IgD-negative memory B cell (primary cell): ENCODE measurements around the gene CCDC124. TPM values are rescaled to one million over a fixed set of nuclear protein-coding genes. Genes with fewer than 3 reads are reported as not detected.
A peak's percentile ranks its signal among the peaks of the same experiment; 100 is the strongest.

Source experiments
- H3K27ac Mint-ChIP-seq, 3 donors: one replicate each; pipeline ENCODE4 v1.8.0; 2020 to 2022; ENCODE audit warnings: mild to moderate bottlenecking in 3 of 3, mixed read lengths in 3 of 3, moderate library complexity in 1 of 3
- H3K27me3 Mint-ChIP-seq: one replicate; pipeline ENCODE4 v1.8.0; 2021; ENCODE audit warnings: mixed read lengths
- H3K36me3 Mint-ChIP-seq: one replicate; pipeline ENCODE4 v1.8.0; 2020; ENCODE audit warnings: mild to moderate bottlenecking, mixed read lengths
- H3K4me1 Mint-ChIP-seq, 3 donors: one replicate each; pipeline ENCODE4 v1.8.0; 2020 to 2022; ENCODE audit warnings: mixed read lengths in 3 of 3, mild to moderate bottlenecking in 1 of 3
- H3K4me3 Mint-ChIP-seq, 4 donors: one replicate each; pipeline ENCODE4 v1.8.0; 2020 to 2022; ENCODE audit warnings: mild to moderate bottlenecking in 4 of 4, mixed read lengths in 4 of 4, moderate library complexity in 3 of 4
- H3K9me3 Mint-ChIP-seq, 3 donors: one replicate each; pipeline ENCODE4 v1.8.0; 2020 to 2021; ENCODE audit warnings: mixed read lengths in 3 of 3, mild to moderate bottlenecking in 1 of 3
- polyA plus RNA-seq: library from polyadenylated mRNA; unstranded; fragments of 300-500 nt; fragmentation: Illumina TruSeq; gene quantifications from one replicate; pipeline ENCODE4 v1.2.3, GENCODE V29; 2021

The CCDC124 gene
- polyA plus RNA-seq, 1 donor from 2014 or later, result 63.7 TPM

DNA sequence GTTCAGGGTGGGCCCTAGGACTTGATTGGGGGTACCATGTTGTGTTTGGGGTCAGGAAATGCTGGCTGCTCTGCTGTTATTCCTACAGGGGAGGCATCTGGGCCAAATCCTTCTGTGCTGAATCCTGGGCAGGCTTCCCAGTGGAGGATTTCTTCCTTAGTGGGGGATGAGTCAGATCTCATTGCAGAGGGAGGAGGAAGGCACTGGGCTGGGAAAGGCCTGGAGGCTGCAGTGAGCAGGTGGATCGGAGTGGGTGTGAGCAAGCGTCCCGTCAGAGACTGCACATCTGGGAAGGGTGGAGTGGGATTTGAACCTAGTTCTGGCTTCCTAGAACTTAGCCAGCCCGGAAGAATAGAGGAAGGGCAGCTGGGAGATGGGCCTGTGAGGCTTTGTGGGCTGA lies 11.5 kb downstream of the CCDC124 start:
- H3K27me3 Mint-ChIP-seq, result peaks cover 4% of the 10 kb centered on the region

GRCh38 chr19:17946965-17947784 lies 14.4 kb downstream of the CCDC124 start:
- H3K27ac Mint-ChIP-seq, result peak overlapping the region; percentile 95 to 99 (median 99)
- H3K4me3 Mint-ChIP-seq, result peak overlapping the region; percentile 86 to 97 (median 92)
- H3K4me1 Mint-ChIP-seq, result peaks cover 22 to 37% (median 31%) of the 10 kb centered on the region in 3 donors
- peaks cover 0 to 2% (median 0%) of the 10 kb centered on the region in 3 donors for H3K9me3 Mint-ChIP-seq
- peaks cover 29% of the 10 kb centered on the region for H3K27me3 Mint-ChIP-seq
- peaks cover 2% of the 10 kb centered on the region for H3K36me3 Mint-ChIP-seq

More for the DNA sequence above, 11.5 kb downstream of the CCDC124 start:
- Mint-ChIP-seq H3K4me1 (peaks cover 12 to 19% (median 16%) of the 10 kb centered on the region in 3 donors), H3K27ac (peak overlapping the region in 2 of 3 donors; percentile 87 to 99), H3K4me3 (peak overlapping the region in 1 of 4 donors; percentile 69), H3K9me3 (no peaks in the 10 kb centered on the region), H3K36me3 (peaks cover 4% of the 10 kb centered on the region)

DNA sequence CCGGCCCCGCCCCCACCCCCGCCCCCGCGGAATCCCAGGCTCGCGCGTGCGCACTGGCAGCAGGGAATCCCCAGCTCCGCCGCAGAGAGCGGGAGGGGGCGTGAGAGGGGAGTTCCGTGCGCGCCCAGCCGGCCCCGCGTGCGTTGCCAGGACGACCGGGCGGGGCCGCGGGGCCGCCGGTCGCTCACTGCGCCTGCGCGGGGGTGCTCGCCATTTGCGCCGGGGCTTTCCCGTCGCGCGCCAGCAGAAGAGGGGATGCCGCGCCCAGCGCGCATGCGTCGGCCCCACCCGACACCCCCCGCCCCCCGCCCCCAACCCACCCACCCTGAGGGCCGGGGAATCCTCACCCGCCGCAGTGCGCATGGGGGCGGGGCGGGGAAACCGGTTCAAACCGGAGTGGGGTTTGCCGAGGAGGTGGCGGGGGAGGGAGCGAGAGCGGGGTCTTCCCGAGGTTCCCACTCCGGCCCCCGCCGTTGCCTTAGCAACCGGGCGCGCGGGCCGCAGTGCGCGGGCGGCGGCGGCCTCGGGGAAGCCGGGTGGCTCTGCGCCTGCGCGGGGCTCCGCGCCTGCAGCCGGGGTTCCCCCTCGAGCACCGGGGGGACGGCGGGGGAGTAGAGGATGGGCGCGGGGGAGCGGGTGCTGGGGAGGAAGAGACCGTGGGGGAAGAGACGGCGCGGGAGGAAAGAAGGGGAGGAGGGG lies 15.1 kb downstream of the CCDC124 start:
- peaks cover 0 to 2% (median 0%) of the 10 kb centered on the region in 3 donors for H3K9me3 Mint-ChIP-seq
- peak overlapping the region in 2 of 3 donors; percentile 99 for H3K27ac Mint-ChIP-seq
- H3K4me3 Mint-ChIP-seq, result peak overlapping the region; percentile 60 to 97 (median 92)
- H3K27me3 Mint-ChIP-seq, result peaks cover 37% of the 10 kb centered on the region
- H3K4me1 Mint-ChIP-seq, result peaks cover 22 to 37% (median 34%) of the 10 kb centered on the region in 3 donors
- no peaks in the 10 kb centered on the region for H3K36me3 Mint-ChIP-seq

GRCh38 chr19:17948514-17948900 lies 15.7 kb downstream of the CCDC124 start:
- peak overlapping the region; percentile 60 to 89 (median 83) for H3K4me3 Mint-ChIP-seq
- H3K4me1 Mint-ChIP-seq, result peaks cover 22 to 37% (median 34%) of the 10 kb centered on the region in 3 donors
- H3K9me3 Mint-ChIP-seq, result peaks cover 0 to 2% (median 0%) of the 10 kb centered on the region in 3 donors
- H3K27ac Mint-ChIP-seq, result peak overlapping the region in 2 of 3 donors; percentile 95 to 98
- no peaks in the 10 kb centered on the region for H3K36me3 Mint-ChIP-seq
- H3K27me3 Mint-ChIP-seq, result peaks cover 41% of the 10 kb centered on the region

GRCh38 chr19:17948931-17949930 lies 16.4 kb downstream of the CCDC124 start:
- H3K4me1 Mint-ChIP-seq, result peaks cover 22 to 37% (median 34%) of the 10 kb centered on the region in 3 donors
- peak overlapping the region; percentile 83 to 98 (median 95) for H3K27ac Mint-ChIP-seq
- no peaks in the 10 kb centered on the region for H3K36me3 Mint-ChIP-seq
- peak overlapping the region; percentile 57 to 96 (median 87) for H3K4me3 Mint-ChIP-seq
- peaks cover 46% of the 10 kb centered on the region for H3K27me3 Mint-ChIP-seq
- peaks cover 0 to 2% (median 0%) of the 10 kb centered on the region in 3 donors for H3K9me3 Mint-ChIP-seq

DNA sequence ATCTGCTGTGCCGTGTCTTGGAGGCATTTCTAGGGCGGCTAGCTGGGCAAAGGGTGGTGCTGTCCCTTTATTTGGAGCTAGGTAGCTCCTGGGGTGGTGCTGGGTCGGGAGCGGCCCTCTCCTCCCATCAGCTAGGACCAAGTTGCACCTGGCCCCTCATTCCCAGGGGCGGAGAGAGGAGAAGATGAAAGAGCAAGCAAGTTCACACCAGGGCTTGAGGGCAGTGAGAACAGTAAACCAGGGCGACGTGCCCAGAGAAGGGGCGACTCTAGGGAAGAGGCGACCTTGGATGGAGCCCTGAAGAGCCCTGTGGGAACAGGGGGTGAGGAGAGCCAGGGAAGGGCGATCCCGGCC lies 17.1 kb downstream of the CCDC124 start:
- Mint-ChIP-seq H3K27ac (peak overlapping the region; percentile 80 to 98 (median 95)), H3K27me3 (peaks cover 46% of the 10 kb centered on the region), H3K9me3 (peaks cover 0 to 2% (median 0%) of the 10 kb centered on the region in 3 donors), H3K36me3 (no peaks in the 10 kb centered on the region), H3K4me3 (peak overlapping the region; percentile 53 to 96 (median 86)), H3K4me1 (peaks cover 22 to 37% (median 34%) of the 10 kb centered on the region in 3 donors)

GRCh38 chr19:17950310-17951156 lies 17.7 kb downstream of the CCDC124 start:
- Mint-ChIP-seq H3K9me3 (peaks cover 0 to 2% (median 0%) of the 10 kb centered on the region in 3 donors), H3K4me1 (peaks cover 22 to 37% (median 34%) of the 10 kb centered on the region in 3 donors)

DNA sequence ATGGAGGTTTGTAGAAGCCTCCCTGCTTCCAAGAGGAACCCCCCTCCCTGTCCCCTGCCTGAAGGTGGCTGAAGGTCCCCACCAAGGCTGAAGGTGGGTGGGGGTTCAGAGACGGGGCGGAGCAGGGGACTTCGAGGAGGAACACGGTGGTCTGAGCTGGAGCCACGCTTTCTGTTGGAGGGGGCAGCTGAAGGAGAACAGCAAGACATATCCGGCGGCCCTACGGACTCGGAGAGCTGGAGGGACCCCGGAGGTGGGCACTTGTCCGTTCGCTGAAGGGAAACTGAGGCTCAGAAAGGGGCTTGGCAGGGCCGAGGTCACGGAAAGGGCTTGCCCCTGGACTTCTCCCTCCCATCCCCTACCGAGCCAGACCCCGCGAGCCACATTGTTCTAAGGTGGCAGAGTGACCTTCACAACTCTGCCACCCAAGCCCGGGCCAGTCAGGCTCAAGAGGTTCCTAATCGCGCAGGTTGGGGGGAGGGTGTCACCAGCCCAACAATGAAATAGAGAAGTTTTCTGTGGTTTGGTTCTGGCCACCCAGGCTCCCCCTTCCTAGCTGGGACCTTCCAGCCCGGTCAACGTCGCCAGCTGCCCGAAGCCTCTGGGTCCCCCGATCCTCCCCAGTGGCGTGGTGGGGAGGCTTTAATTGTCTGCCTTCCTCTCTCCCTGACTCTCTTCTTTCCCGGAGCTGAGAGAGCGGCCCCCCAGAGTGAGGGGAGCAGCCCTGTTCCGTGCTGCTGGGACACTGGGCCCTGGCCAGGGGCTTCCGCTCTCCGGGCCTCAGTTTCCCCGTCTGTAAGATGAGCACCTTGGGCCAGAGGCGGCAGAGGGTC lies 18.6 kb downstream of the CCDC124 start:
- H3K4me1 Mint-ChIP-seq, result peaks cover 19 to 33% (median 26%) of the 10 kb centered on the region in 3 donors
- peaks cover 52% of the 10 kb centered on the region for H3K27me3 Mint-ChIP-seq
- H3K9me3 Mint-ChIP-seq, result peaks cover 0 to 2% (median 0%) of the 10 kb centered on the region in 3 donors
- peak overlapping the region in 2 of 3 donors; percentile 13 to 98 for H3K27ac Mint-ChIP-seq
- no peaks in the 10 kb centered on the region for H3K36me3 Mint-ChIP-seq
- H3K4me3 Mint-ChIP-seq, result peak overlapping the region in 3 of 4 donors; percentile 18 to 85 (median 83)

More at GRCh38 chr19:17950310-17951156, 17.7 kb downstream of the CCDC124 start:
- H3K27me3 Mint-ChIP-seq, result peaks cover 46% of the 10 kb centered on the region
- peak overlapping the region; percentile 80 to 98 (median 95) for H3K27ac Mint-ChIP-seq
- H3K4me3 Mint-ChIP-seq, result peak overlapping the region; percentile 53 to 88 (median 85)
- H3K36me3 Mint-ChIP-seq, result no peaks in the 10 kb centered on the region

DNA sequence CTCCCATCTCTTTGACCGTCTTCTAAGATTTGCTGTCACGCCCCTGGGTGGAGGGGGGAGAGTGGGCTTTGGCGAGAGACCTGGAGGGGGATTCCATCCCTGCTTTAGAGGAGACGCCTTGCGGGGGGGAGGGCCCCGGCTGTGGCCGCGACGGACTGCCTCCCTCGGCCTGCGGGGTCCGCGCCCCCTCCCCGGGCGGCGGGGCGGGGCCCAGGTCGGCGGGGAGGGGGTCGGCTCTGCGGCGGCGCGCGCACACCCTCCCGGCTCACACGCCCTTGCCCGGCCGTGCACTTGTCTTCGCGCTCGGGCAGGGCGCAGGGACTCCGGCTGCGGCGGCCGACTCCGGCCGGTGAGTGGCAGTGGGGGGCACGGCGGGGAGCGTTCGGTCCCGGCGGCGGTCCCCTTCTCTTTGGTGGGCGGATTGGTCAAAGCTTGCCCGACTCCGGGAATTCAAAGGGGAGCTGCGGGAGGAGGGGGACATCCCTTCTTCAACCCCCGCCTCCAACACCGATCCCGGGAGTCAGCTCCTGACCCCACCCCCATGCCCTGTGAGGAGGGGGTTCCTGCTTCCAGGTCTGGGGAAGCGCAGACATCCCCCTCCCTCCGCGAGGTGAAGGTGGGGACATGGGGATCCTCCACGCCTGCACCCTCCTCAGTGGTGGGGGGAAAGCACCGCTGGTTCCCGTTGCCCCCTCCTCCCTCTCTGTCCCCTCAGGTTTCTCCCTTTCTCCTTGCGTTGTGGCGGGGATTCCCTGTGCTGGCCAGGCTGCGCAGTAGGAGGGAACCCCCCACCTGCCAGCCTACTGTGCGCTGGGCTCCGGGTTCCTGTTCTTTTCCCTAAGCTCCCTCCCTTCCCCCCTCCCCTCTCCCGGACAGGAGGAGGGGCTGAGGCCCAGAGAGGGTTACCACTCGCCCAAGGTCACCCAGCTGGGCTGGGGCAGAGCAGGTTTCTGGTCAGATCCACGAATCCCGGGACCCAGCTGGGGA lies 19.5 kb downstream of the CCDC124 start:
- H3K4me1 Mint-ChIP-seq, result peaks cover 13 to 28% (median 22%) of the 10 kb centered on the region in 3 donors
- peak overlapping the region in 3 of 4 donors; percentile 40 to 85 (median 83) for H3K4me3 Mint-ChIP-seq
- peaks cover 0 to 2% (median 0%) of the 10 kb centered on the region in 3 donors for H3K9me3 Mint-ChIP-seq
- H3K36me3 Mint-ChIP-seq, result no peaks in the 10 kb centered on the region
- peaks cover 57% of the 10 kb centered on the region for H3K27me3 Mint-ChIP-seq
- H3K27ac Mint-ChIP-seq, result peak overlapping the region in 2 of 3 donors; percentile 53 to 98

- peaks cover 12 to 25% (median 20%) of the 10 kb centered on the region in 3 donors for H3K4me1 Mint-ChIP-seq
- peaks cover 63% of the 10 kb centered on the region for H3K27me3 Mint-ChIP-seq
- peaks cover 0 to 2% (median 0%) of the 10 kb centered on the region in 3 donors for H3K9me3 Mint-ChIP-seq
- H3K36me3 Mint-ChIP-seq, result no peaks in the 10 kb centered on the region
- H3K27ac Mint-ChIP-seq, result peak overlapping the region in 1 of 3 donors; percentile 53
- peak overlapping the region in 2 of 4 donors; percentile 40 to 81 for H3K4me3 Mint-ChIP-seq
Observed at GRCh38 chr19:17953316-17953801, 20.5 kb downstream of the CCDC124 start.

GRCh38 chr19:17953869-17954268 lies 21.1 kb downstream of the CCDC124 start:
- peaks cover 12 to 22% (median 20%) of the 10 kb centered on the region in 3 donors for H3K4me1 Mint-ChIP-seq
- H3K27me3 Mint-ChIP-seq, result peaks cover 63% of the 10 kb centered on the region

More at GRCh38 chr19:17953869-17954268, 21.1 kb downstream of the CCDC124 start:
- H3K4me3 Mint-ChIP-seq, result peak overlapping the region in 1 of 4 donors; percentile 81
- no peak overlapping the region for H3K27ac Mint-ChIP-seq
- peaks cover 0 to 2% (median 0%) of the 10 kb centered on the region in 3 donors for H3K9me3 Mint-ChIP-seq
- H3K36me3 Mint-ChIP-seq, result no peaks in the 10 kb centered on the region
